ENCODE data around the gene SNRK. TPM values are rescaled to one million over a fixed set of nuclear protein-coding genes. Genes with fewer than 3 reads are reported as not detected.

SNRK gene
- total and polyA plus RNA-seq, 2 donors (not counting 3 experiments of a cell fraction or from before 2014, with no cell fraction given) = 43.3 to 99.9 TPM

- TF ChIP-seq JUN (IDR thresholded peaks at IDR 0.05; ENCODE audit: borderline replicate concordance, insufficient read depth, insufficient read length, low read depth) (no peak), EZH2 (IDR thresholded peaks at IDR 0.05; ENCODE audit: borderline replicate concordance, low read depth, low read length, severe bottlenecking) (no peak), POLR2AphosphoS5 (IDR thresholded peaks at IDR 0.05; ENCODE audit: insufficient read depth, low read depth, low read length) (no peak), GATA2 (IDR thresholded peaks at IDR 0.05; ENCODE audit: insufficient read depth, insufficient read length, low read depth, low read length) (no peak), FOS (IDR thresholded peaks at IDR 0.05; ENCODE audit: borderline replicate concordance, insufficient read depth, low read length) (no peak), MYC (IDR thresholded peaks at IDR 0.05; ENCODE audit: low read depth, low read length) (no peak), POLR2A (IDR thresholded peaks at IDR 0.05; ENCODE audit: low read depth, low read length) (no peak)
- TF ChIP-seq, protein P1, sequence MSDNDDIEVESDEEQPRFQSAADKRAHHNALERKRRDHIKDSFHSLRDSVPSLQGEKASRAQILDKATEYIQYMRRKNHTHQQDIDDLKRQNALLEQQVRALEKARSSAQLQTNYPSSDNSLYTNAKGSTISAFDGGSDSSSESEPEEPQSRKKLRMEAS (IDR thresholded peaks at IDR 0.05; ENCODE audit: insufficient read depth, insufficient read length) = no peak
- TF ChIP-seq, protein P2, sequence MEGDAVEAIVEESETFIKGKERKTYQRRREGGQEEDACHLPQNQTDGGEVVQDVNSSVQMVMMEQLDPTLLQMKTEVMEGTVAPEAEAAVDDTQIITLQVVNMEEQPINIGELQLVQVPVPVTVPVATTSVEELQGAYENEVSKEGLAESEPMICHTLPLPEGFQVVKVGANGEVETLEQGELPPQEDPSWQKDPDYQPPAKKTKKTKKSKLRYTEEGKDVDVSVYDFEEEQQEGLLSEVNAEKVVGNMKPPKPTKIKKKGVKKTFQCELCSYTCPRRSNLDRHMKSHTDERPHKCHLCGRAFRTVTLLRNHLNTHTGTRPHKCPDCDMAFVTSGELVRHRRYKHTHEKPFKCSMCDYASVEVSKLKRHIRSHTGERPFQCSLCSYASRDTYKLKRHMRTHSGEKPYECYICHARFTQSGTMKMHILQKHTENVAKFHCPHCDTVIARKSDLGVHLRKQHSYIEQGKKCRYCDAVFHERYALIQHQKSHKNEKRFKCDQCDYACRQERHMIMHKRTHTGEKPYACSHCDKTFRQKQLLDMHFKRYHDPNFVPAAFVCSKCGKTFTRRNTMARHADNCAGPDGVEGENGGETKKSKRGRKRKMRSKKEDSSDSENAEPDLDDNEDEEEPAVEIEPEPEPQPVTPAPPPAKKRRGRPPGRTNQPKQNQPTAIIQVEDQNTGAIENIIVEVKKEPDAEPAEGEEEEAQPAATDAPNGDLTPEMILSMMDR (IDR thresholded peaks at IDR 0.05; ENCODE audit: extremely low read depth in 1 of 2, insufficient read depth in 1 of 2, low read depth in 1 of 2, low read length in 2 of 2) = no peak
- Histone ChIP-seq H3K9ac (replicated peaks; ENCODE audit: extremely low read depth, insufficient read depth, low read length) (no peak overlapping the region), H3K9me3 (replicated peaks; ENCODE audit: control insufficient read depth, insufficient read depth, low read length) (no peaks in the 10 kb centered on the region), H2AFZ (ENCODE audit: low read depth, low read length) (no peak overlapping the region), H3K36me3 (ENCODE audit: control insufficient read depth in 2 of 2, extremely low read depth in 1 of 2, insufficient read depth in 2 of 2, low read length in 2 of 2) (peaks cover 50 to 52% of the 10 kb centered on the region in 2 experiments), H4K20me1 (replicated peaks; ENCODE audit: control insufficient read depth, extremely low read depth, insufficient read depth, low read length) (peaks cover 5% of the 10 kb centered on the region), H3K9me1 (replicated peaks; ENCODE audit: control insufficient read depth, extremely low read depth, insufficient read depth, low read length) (no peaks in the 10 kb centered on the region), H3K79me2 (ENCODE audit: control insufficient read depth, insufficient read depth, low read length) (peaks cover 90% of the 10 kb centered on the region), H3K27me3 (ENCODE audit: control insufficient read depth in 2 of 2, insufficient read depth in 2 of 2, low read length in 2 of 2) (no peaks in the 10 kb centered on the region), H3K4me3 (replicated peaks in 1 of 3; ENCODE audit: insufficient read depth in 1 of 3, low read depth in 1 of 3, low read length in 3 of 3) (no peak overlapping the region), H3K4me1 (ENCODE audit: control insufficient read depth, extremely low read depth, insufficient read depth, low read length) (peaks cover 7% of the 10 kb centered on the region), H3K4me2 (ENCODE audit: insufficient read depth, low read length) (no peak overlapping the region), H3K27ac (ENCODE audit: insufficient read depth, low read depth, low read length) (no peak overlapping the region)
- DNase-seq (ENCODE audit: low read depth, low spot score) (no peak), FAIRE-seq (no peak)
- intact Hi-C loops (cut with micrococcal nuclease) = loop anchor here (5.0 kb wide), 1 partner anchor 118 kb away; no protein-coding TSS in a partner anchor
- dilution Hi-C loops (cut with MboI; ENCODE audit: extremely low pct_ligation_motif_present, low sequenced_read_pairs) = no loop called here
- ChIA-PET POLR2A (interaction anchor here (0.7 kb wide), 1 partner anchor 34 kb away, joined by 4 read pairs; no protein-coding TSS in a partner anchor), CTCF (no interaction called here)
- no TSS peak for BruUV-seq (replicated peaks)
Observed at GRCh38 chr3:43340403-43340802, 54.1 kb downstream of the SNRK start.

All from endothelial cell of umbilical vein (primary cell).